Kidney tubule cell (primary cell): ENCODE data around the gene GABRG3.

ENCODE experiments used
- DNase-seq: peaks from one replicate; pipeline ENCODE4 v3.0.0-alpha.2; 2018; ENCODE audit warnings: low spot score

GABRG3 gene

GRCh38 chr15:26970712-26971210, at the start of gene GABRG3:
Gene GABRG3, plus strand, starts transcription at chr15:26971181.
- DNase-seq = peak; percentile 2

GRCh38 chr15:26921433-26921832, 49.5 kb upstream of the GABRG3 start:
- DNase-seq = no peak

DNA sequence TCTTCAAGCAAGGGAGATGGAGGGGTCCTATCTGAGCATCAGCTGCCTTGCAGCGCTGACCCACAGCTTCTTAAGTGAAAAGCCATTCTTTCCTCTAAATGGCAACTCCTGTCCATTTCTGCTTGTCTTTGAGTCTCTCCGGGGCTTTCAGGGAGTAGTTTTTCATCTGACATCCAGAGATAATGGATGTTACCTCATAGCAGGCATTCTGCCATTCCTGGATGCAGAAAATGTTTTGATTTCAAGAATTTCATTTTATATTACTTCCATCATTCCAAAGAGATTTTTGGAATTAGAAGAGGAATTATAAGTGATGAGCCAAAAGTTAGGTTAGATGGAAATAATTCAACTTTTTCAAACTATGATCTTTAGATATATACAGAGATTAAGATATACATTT, 44.9 kb upstream of the GABRG3 start:
- no peak for DNase-seq

- DNase-seq = no peak
These were observed 42.9 kb upstream of the GABRG3 start for GRCh38 chr15:26928051-26928450.

GRCh38 chr15:26929588-26929987, 41.4 kb upstream of the GABRG3 start:
- no peak for DNase-seq

DNA sequence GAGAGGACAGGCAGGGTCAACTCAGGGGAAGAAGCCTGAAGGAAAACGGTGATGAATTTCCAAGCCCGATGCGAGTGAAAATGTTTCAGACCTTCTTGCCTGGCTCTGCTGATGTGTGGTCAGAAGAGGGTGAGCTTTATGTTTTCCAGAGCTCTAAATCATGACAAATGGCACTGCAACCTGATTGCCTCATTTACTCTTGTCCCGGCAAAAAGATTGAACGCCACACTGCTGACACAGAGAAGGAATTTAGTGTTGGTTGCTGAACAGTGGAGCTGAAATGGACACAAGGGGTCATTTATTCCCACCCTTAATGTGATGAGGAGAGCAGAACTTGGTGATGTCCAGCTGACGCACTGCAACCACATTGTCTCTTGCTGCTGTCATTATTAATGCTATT, 36.1 kb upstream of the GABRG3 start:
- DNase-seq = no peak

GRCh38 chr15:26935322-26935721, 35.7 kb upstream of the GABRG3 start:
- no peak for DNase-seq

DNA sequence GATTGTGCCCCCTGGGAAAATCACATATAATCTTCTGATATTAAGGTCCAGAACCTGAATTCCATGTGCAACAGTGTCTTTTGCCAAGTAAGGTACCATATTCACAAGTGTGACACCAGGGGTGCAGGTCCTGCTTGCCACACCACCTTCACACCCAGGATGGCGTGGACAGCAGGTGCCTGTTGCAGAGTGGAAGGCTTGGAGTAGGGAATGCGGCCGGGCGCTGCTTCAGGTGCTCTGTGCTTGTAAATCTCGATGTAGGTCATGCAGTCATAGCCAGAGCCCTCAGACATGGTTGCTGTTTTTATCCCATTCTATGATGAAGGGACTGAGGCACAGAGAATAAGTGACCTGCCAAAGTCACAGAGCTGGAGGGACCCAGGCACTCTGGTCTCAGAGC, 34.5 kb upstream of the GABRG3 start:
- no peak for DNase-seq

GRCh38 chr15:26937134-26937533, 33.8 kb upstream of the GABRG3 start:
- DNase-seq = no peak

DNA sequence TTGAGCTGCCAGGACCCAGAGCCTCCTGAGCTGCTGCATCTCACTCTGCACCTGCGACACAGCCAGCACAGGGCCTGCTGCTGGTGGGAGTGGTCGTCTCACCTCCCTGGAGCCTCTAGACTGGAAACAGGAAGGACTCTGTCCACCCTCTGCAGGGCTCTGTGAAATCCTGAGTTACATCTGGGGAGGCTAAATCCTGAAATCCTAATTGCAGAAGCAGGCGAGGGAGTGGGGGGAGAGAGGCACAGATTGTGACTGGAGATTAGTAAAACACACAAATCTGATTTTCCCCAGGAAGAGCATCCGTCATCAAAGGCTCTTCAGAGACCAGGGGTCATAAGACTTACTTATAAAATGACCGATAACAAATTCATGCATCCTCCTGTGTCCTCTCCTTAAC, 31.6 kb upstream of the GABRG3 start:
- DNase-seq = no peak

- no peak for DNase-seq
These were observed 29.5 kb upstream of the GABRG3 start for GRCh38 chr15:26941489-26941888.

GRCh38 chr15:26943866-26944265, 27.1 kb upstream of the GABRG3 start:
- no peak for DNase-seq

DNA sequence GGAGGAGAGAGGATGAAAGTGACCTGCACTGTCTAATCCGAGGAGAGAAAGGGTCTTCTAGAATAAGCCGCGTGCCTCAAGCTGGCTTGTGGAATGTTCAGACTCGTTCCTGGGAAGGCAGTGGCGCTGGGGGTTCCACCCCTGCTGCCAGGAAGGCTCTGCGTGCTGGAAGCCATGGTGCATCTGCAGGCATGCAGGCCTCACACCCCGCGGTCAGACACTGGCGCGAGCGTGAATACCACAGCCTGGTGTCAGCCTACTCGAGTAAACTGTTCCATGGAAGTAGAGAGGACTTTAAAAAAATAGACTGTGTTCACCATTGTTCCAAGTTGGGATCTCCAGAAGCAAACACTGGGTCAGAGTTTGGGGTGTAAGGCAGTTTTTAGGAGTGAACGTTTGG, 25.9 kb upstream of the GABRG3 start:
- DNase-seq = no peak

- DNase-seq = no peak
These were observed 21.0 kb upstream of the GABRG3 start for GRCh38 chr15:26950001-26950400.

GRCh38 chr15:26954403-26954802, 16.6 kb upstream of the GABRG3 start:
- DNase-seq = no peak

GRCh38 chr15:26967719-26968269, 3.2 kb upstream of the GABRG3 start:
- DNase-seq = peak; percentile 28

DNA sequence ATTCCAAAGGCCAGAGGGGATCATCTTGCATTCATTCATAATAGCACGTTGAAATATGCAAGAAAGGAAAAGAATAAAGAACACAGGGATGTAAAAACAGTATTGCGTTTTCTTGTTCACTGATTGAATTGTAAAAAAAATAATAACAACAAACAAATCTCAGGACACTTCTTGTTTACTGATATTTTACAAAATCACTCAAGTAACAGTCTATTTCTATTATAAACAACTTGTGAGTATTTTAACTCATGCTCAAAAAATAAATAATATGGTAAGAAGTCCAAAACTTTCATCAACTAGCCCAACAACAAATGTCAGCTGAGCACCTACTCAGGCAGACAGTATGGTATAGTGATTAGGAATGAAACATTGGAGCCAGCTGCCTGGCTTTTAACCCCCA, 2.2 kb upstream of the GABRG3 start:
- no peak for DNase-seq

- DNase-seq = no peak
These were observed 464 bp downstream of the GABRG3 start for GRCh38 chr15:26971271-26972018.

DNA sequence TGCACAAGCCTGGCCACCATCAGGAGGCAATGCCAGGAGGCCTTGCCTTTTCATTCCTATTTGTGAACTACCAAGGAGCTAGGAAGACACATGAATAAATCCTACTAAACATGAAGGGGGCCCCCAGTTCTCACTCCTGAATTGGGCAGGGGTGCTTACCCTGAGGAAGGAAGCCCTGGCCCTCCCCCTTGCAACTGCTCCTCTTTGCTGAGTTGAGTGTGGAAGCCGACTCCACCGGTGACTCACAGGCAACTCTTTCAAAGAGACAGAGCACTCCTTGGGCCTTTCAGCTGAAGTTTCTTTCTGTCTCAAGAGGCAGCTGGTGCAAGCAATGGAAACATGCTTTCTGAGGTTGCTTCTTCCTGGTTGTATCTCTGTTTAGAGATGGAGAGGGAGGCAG, 1.7 kb downstream of the GABRG3 start:
- no peak for DNase-seq

GRCh38 chr15:26974120-26974780, 3.3 kb downstream of the GABRG3 start:
- peak; percentile 47 for DNase-seq

DNA sequence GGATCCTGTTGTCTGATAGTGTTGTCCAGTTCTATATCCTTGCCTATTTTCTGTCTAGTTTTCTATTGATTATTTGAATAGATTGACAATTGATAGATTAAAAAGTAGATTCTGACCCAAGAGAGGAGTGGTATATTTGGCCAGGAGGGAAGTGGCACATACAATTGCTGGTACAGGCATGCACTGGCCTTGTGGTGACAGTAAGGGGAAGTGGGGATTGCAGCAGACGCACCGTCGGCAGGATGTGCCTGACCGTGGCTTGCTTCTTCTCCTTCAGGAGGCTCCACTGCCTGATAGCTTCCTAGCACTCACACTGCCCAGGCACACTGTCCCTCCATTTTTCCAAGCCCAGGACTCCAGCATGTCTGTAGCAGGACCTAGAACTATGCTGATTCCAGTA, 10.5 kb downstream of the GABRG3 start:
- DNase-seq = no peak

DNA sequence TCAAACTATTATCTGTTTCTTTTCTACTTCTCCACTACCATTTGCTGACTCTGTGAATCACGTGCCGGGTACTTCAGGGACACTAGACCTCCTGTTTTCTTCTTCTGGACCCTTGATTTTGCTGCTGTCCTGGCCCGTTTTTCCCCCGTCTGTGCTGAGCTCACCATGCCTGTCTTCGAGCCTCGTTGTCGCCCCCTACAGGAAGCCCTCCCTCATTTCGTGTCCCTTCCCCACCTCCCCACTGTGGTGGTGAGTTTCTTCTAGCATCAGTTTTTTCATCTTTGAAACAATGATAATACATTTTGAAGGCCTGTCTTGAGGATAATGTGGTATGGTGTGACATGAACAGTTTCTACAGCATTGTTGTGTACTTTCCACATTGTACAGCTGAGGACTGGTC, 12.8 kb downstream of the GABRG3 start:
- DNase-seq = no peak

- no peak for DNase-seq
These were observed 14.1 kb downstream of the GABRG3 start for GRCh38 chr15:26985050-26985449.
